ENCODE results near the gene UNC79. TPM values are rescaled to one million over a fixed set of nuclear protein-coding genes. Genes with fewer than 3 reads are reported as not detected.

The UNC79 gene
- total RNA-seq, 1 donor from 2014 or later = 0.13 TPM

DNA sequence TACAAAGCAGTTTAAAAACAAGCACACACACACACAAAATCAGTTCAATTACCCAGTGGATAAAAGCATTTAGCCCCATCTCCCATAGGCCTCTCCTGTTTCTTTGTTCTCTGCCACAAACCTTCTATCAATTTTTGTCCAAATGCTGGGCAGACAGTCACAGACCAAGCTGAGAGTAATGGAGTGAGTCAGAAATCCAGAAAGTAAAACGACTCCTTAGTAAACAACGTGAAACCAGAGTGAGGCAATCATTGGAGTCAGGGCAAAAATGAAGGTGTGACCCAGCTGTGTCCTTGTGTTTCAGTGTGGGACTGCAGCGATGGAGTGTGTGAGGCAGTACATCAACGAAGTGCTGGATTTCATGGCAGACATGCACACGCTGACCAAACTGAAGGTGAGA, 255.5 kb downstream of the UNC79 start:
- H3K4me3 Mint-ChIP-seq = no peak overlapping the region
- H3K9me3 Mint-ChIP-seq = peaks cover 3% of the 10 kb centered on the region
- no peak overlapping the region for H3K27ac Mint-ChIP-seq

DNA sequence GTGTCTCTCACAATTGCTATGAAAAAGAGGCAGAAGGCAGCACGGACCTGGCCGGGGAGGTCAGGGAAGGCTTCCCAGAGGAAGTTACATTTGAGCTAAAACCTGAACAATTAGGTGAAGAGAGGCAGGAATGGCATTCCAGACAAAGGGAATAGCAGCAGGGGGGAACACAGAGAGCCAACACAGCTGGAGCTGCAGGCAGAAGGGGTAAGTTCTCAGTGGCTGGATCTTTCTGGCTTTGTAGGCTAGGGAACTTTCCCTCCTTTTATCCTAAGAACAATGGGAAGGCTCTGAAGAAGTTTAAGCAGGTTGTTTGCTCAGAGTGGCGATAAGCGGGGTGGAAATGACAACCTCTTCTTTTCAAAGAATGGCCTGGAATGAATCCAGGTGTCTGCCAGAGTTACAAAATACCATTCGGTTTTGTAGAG, 257.5 kb downstream of the UNC79 start:
- CTCF ChIA-PET = no interaction called here
- POLR2A ChIA-PET = no interaction called here
- intact Hi-C loops (cut with micrococcal nuclease) = no loop called here
- no peak overlapping the region for H3K4me3 Mint-ChIP-seq
- TF ChIP-seq, protein P1, sequence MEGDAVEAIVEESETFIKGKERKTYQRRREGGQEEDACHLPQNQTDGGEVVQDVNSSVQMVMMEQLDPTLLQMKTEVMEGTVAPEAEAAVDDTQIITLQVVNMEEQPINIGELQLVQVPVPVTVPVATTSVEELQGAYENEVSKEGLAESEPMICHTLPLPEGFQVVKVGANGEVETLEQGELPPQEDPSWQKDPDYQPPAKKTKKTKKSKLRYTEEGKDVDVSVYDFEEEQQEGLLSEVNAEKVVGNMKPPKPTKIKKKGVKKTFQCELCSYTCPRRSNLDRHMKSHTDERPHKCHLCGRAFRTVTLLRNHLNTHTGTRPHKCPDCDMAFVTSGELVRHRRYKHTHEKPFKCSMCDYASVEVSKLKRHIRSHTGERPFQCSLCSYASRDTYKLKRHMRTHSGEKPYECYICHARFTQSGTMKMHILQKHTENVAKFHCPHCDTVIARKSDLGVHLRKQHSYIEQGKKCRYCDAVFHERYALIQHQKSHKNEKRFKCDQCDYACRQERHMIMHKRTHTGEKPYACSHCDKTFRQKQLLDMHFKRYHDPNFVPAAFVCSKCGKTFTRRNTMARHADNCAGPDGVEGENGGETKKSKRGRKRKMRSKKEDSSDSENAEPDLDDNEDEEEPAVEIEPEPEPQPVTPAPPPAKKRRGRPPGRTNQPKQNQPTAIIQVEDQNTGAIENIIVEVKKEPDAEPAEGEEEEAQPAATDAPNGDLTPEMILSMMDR (IDR thresholded peaks at IDR 0.05) = no peak
- H3K36me3 Mint-ChIP-seq (ENCODE audit: low read depth) = no peaks in the 10 kb centered on the region
- H3K9me3 Mint-ChIP-seq = peaks cover under 1% of the 10 kb centered on the region
- H3K27me3 Mint-ChIP-seq = peaks cover 22% of the 10 kb centered on the region
- no peaks in the 10 kb centered on the region for H3K4me1 Mint-ChIP-seq
- no peak for ATAC-seq (ENCODE audit: low read depth)
- no peak for DNase-seq
- H3K27ac Mint-ChIP-seq = no peak overlapping the region

More for the DNA sequence above, 255.5 kb downstream of the UNC79 start:
- ATAC-seq (ENCODE audit: low read depth) (no peak), DNase-seq (no peak)
- Mint-ChIP-seq H3K27me3 (peaks cover 22% of the 10 kb centered on the region), H3K36me3 (ENCODE audit: low read depth) (no peaks in the 10 kb centered on the region), H3K4me1 (no peaks in the 10 kb centered on the region)
- TF ChIP-seq, protein P1 (IDR thresholded peaks at IDR 0.05) = no peak
- ChIA-PET POLR2A (no interaction called here), CTCF (no interaction called here)
- intact Hi-C loops (cut with micrococcal nuclease) = no loop called here

DNA sequence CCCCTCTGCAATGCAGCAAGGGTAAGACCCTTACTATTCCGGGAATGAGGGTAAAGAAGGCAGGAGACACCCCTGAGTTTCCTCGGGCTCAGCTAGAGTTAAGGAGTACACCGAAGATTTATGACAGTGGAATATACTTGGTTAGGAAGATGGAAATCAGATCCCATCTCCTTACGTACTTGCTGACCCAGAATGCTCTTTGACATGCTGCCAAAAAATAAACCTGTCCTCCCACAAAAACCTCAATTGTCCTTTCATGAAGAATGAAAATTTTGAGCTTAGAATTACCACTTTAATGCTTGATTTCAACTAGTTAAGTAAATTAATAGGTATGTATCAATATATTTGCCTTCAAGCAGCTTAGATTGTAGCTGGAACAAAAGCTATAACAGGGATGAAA, 258.1 kb downstream of the UNC79 start:
- no peak overlapping the region for H3K4me3 Mint-ChIP-seq
- TF ChIP-seq, protein P1 (IDR thresholded peaks at IDR 0.05) = no peak
- no peaks in the 10 kb centered on the region for H3K4me1 Mint-ChIP-seq
- ChIA-PET CTCF (no interaction called here), POLR2A (no interaction called here)
- peaks cover 22% of the 10 kb centered on the region for H3K27me3 Mint-ChIP-seq
- ATAC-seq (ENCODE audit: low read depth) (no peak), DNase-seq (no peak)
- no peaks in the 10 kb centered on the region for H3K36me3 Mint-ChIP-seq (ENCODE audit: low read depth)
- no peaks in the 10 kb centered on the region for H3K9me3 Mint-ChIP-seq
- intact Hi-C loops (cut with micrococcal nuclease) = no loop called here
- no peak overlapping the region for H3K27ac Mint-ChIP-seq

DNA sequence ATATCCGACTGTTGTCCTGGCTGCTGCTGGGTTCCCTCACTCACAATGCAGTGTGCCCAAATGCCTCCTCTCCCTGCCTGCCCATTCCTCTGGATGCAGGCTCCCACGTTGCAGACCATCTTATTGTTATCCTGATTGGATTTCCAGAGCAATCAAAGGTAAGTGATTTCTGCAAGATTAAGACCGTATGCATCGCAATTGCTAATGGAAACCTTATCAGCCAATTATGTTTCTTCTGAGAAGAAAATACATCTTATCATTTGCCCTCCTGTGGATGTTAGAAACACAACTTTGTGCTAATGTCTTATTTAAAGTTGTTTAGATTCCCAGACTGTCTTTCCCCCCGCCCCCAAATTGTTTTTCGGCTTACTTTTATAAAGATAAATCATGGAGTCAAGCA, 259.4 kb downstream of the UNC79 start:
- CTCF ChIA-PET = no interaction called here
- TF ChIP-seq, protein P1 (IDR thresholded peaks at IDR 0.05) = no peak
- ATAC-seq (ENCODE audit: low read depth) = no peak
- H3K4me3 Mint-ChIP-seq = no peak overlapping the region
- peaks cover 22% of the 10 kb centered on the region for H3K27me3 Mint-ChIP-seq
- POLR2A ChIA-PET = no interaction called here
- no peaks in the 10 kb centered on the region for H3K9me3 Mint-ChIP-seq
- no peak overlapping the region for H3K27ac Mint-ChIP-seq
- no peak for DNase-seq
- intact Hi-C loops (cut with micrococcal nuclease) = no loop called here
- H3K4me1 Mint-ChIP-seq = no peaks in the 10 kb centered on the region
- no peaks in the 10 kb centered on the region for H3K36me3 Mint-ChIP-seq (ENCODE audit: low read depth)

DNA sequence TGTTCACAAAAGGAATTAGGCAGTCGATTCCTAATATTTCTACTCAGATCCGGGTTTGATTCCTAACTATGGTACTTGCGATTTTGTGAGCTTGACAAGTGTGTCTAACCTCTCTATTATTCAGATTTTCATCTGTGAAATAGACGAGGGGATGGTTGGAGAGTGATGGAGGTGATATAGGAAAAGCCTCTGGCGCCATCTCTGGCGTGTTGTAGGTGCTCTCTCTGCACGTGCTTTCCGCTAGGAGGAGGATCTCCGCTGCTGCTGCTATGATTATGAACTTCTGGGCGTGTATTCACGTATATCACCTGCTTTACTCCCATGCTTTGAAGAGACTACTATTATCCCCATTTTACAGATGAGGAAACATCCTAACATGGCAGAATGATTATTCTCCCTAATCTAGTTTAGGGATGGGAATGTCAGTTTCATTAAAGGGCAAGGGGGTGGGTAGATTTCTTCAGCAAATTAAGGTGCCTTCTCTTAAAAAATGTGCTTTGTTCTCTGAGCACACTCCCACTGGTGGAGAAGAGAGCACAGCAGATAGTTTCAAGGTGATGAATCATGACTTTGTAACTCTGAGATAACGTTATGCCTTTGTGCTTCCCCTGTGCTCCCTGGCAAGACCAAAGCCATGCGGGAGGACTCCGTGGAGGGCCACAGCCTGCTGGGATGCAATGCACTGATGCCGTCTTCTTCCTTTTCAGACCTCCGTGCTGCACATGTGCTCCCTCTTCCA, 260.5 kb downstream of the UNC79 start:
- Mint-ChIP-seq H3K27ac (no peak overlapping the region), H3K4me3 (no peak overlapping the region), H3K27me3 (peaks cover 20% of the 10 kb centered on the region), H3K4me1 (no peaks in the 10 kb centered on the region), H3K9me3 (no peaks in the 10 kb centered on the region), H3K36me3 (ENCODE audit: low read depth) (no peaks in the 10 kb centered on the region)
- ChIA-PET CTCF (no interaction called here), POLR2A (no interaction called here)
- intact Hi-C loops (cut with micrococcal nuclease) = no loop called here
- no peak for ATAC-seq (ENCODE audit: low read depth)
- TF ChIP-seq, protein P1 (IDR thresholded peaks at IDR 0.05) = no peak
- no peak for DNase-seq

Measured in activated B cell treated with CpG ODN at 0.5 μM for 24 hours (primary cell).